MM.1S (cell line): ENCODE data around the gene IL17RB.

ENCODE experiments used
- DNase-seq: peaks from one replicate; pipeline ENCODE4 v3.0.0-alpha.2; 2015
- H2AFZ ChIP-seq: fragments of 300-600 bp; sonication (generic); 2 replicates; pipeline ENCODE4 v1.6.0; 2016; ENCODE audit warnings: antibody characterized with exemption, low read length
- H3F3A ChIP-seq: fragments of 300-600 bp; sonication (generic); 2 replicates; pipeline ENCODE4 v1.6.1; 2016; ENCODE audit warnings: mild to moderate bottlenecking, antibody characterized with exemption, low read length, moderate library complexity, mixed read lengths; ENCODE audit not compliant: insufficient read depth
- H3K27ac ChIP-seq: fragments of 300-600 bp; sonication (generic); 2 replicates; pipeline ENCODE4 v1.5.1; 2016; ENCODE audit warnings: mild to moderate bottlenecking, low read length
- H3K27me3 ChIP-seq: fragments of 300-600 bp; sonication (generic); replicated peaks from 2 replicates; pipeline ENCODE4 v1.6.0; 2016; ENCODE audit warnings: low read length; ENCODE audit not compliant: insufficient read depth
- H3K36me3 ChIP-seq: fragments of 300-600 bp; sonication (generic); replicated peaks from 2 replicates; pipeline ENCODE4 v1.6.1; 2016; ENCODE audit warnings: mild to moderate bottlenecking, low read length, mixed read lengths; ENCODE audit not compliant: insufficient read depth
- H3K4me1 ChIP-seq: fragments of 300-600 bp; sonication (generic); 2 replicates; pipeline ENCODE4 v1.6.1; 2016; ENCODE audit warnings: low read length, mixed read lengths
- H3K4me2 ChIP-seq: fragments of 300-600 bp; sonication (generic); 2 replicates; pipeline ENCODE4 v1.6.0; 2016; ENCODE audit warnings: low read depth, low read length
- H3K4me3 ChIP-seq: fragments of 300-600 bp; sonication (generic); 2 replicates; pipeline ENCODE4 v1.5.1; 2016; ENCODE audit warnings: low read length, mixed read lengths
- H3K79me2 ChIP-seq: fragments of 300-600 bp; sonication (generic); 2 replicates; pipeline ENCODE4 v1.6.1; 2016; ENCODE audit warnings: mixed run types, low read length, mixed read lengths
- H3K9ac ChIP-seq: fragments of 300-600 bp; sonication (generic); 2 replicates; pipeline ENCODE4 v1.6.1; 2016; ENCODE audit warnings: low read length, mixed read lengths
- H3K9me2 ChIP-seq: fragments of 300-600 bp; sonication (generic); replicated peaks from 2 replicates; pipeline ENCODE4 v1.6.1; 2016; ENCODE audit warnings: mild to moderate bottlenecking, low read length, mixed read lengths; ENCODE audit not compliant: insufficient read depth
- H3K9me3 ChIP-seq: fragments of 300-600 bp; sonication (generic); replicated peaks from 2 replicates; pipeline ENCODE4 v1.6.1; 2016; ENCODE audit warnings: mild to moderate bottlenecking, low read length, mixed read lengths; ENCODE audit not compliant: insufficient read depth
- H4K20me1 ChIP-seq: fragments of 300-600 bp; sonication (generic); 2 replicates; pipeline ENCODE4 v1.6.1; 2016; ENCODE audit warnings: mild to moderate bottlenecking, low read length, moderate library complexity, mixed read lengths; ENCODE audit not compliant: insufficient read depth
- EZH2 ChIP-seq: fragments of 300-600 bp; sonication (generic); optimal IDR thresholded peaks from 2 replicates; pipeline ENCODE3; 2017; ENCODE audit warnings: low read depth, mild to moderate bottlenecking, antibody characterized with exemption, low read length, mixed read lengths
- EZH2phosphoT487 ChIP-seq: fragments of 300-600 bp; sonication (generic); IDR thresholded peaks from 2 replicates; pipeline ENCODE4 v1.6.1; 2018; ENCODE audit warnings: antibody characterized with exemption, low read length
- TF ChIP-seq, protein P1 (sequence below): fragments of 300-600 bp; sonication (generic); IDR thresholded peaks from 2 replicates; pipeline ENCODE4 v1.5.1; 2016; ENCODE audit warnings: antibody characterized with exemption, low read length, mixed read lengths

IL17RB gene

DNA sequence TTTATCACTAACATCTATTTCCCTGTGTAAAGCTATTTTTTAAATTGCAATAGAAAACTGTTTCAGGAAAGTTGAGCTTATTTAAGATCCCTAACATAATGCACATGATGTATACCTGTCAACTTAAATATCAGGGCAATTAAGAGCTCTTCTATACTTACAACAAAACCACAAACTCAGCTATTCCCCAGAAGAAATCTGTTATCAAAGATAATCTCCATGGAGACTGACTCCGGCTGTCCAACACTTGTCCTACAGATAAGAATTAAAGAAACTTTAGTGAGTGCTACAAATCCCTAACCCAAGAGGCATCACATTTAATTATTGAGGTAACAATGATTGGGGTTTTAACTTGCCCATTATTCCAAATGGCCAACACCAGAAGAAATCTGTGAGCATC, 41.9 kb downstream of the IL17RB start:
- Histone ChIP-seq H3K27ac (peak overlapping the region; percentile 73; the same call in 1 of the 2 replicates), H3F3A (peaks cover 25% of the 10 kb centered on the region), H3K27me3 (no peaks in the 10 kb centered on the region), H3K9ac (no peak overlapping the region), H3K9me3 (no peaks in the 10 kb centered on the region), H3K4me1 (peaks cover 35% of the 10 kb centered on the region), H2AFZ (no peak overlapping the region), H4K20me1 (no peaks in the 10 kb centered on the region), H3K79me2 (peaks cover 52% of the 10 kb centered on the region), H3K36me3 (peaks cover 5% of the 10 kb centered on the region), H3K9me2 (no peaks in the 10 kb centered on the region), H3K4me2 (peak overlapping the region; percentile 33; the same call in 1 of the 2 replicates), H3K4me3 (no peak overlapping the region)
- TF ChIP-seq, protein P1, sequence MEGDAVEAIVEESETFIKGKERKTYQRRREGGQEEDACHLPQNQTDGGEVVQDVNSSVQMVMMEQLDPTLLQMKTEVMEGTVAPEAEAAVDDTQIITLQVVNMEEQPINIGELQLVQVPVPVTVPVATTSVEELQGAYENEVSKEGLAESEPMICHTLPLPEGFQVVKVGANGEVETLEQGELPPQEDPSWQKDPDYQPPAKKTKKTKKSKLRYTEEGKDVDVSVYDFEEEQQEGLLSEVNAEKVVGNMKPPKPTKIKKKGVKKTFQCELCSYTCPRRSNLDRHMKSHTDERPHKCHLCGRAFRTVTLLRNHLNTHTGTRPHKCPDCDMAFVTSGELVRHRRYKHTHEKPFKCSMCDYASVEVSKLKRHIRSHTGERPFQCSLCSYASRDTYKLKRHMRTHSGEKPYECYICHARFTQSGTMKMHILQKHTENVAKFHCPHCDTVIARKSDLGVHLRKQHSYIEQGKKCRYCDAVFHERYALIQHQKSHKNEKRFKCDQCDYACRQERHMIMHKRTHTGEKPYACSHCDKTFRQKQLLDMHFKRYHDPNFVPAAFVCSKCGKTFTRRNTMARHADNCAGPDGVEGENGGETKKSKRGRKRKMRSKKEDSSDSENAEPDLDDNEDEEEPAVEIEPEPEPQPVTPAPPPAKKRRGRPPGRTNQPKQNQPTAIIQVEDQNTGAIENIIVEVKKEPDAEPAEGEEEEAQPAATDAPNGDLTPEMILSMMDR: no peak
- TF ChIP-seq EZH2 (no peak), EZH2phosphoT487 (no peak)
- DNase-seq: no peak

DNA sequence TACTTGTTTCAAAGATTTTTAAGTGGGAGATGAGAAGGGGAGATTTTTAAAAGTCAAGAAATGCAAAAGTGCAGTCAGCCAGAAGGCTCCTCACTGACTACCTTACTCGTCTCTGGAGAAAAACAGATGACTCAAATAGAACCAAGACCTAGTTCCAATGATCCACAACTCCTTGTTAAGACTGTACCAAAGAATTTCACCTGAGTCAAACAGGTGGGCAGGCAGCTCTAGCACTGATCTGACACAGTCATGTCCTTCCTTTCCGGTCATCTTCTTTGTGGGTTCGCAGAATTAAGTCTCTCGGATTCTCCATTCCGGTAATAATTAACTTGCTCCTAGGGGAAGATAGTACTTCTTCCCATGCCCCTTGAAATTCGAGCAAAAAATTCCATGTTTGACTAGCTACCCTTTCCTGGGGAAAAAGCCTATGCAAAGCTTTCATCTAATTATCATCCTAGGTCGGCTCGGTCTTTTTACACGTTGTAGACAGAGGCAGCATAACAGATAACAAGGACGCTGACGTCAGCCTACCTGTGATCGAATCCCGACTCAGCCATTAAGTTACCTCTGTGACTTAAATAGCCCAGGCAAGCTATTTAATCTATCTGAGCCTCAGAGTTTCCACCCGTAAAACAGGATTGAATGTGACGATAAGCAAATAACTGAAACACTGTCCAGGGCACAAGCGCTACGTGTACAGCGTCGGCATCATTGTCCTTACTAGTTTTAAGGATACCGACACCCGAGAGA, 44.5 kb downstream of the IL17RB start:
- peaks cover 50% of the 10 kb centered on the region for H3K79me2 ChIP-seq
- H3K4me1 ChIP-seq: peaks cover 35% of the 10 kb centered on the region
- H3K36me3 ChIP-seq: peaks cover 4% of the 10 kb centered on the region
- H3K27me3 ChIP-seq: no peaks in the 10 kb centered on the region
- H3F3A ChIP-seq: peaks cover 23% of the 10 kb centered on the region
- peak overlapping the region; percentile 13; the same call in 1 of the 2 replicates for H2AFZ ChIP-seq
- H4K20me1 ChIP-seq: no peaks in the 10 kb centered on the region
- H3K9me3 ChIP-seq: no peaks in the 10 kb centered on the region
- TF ChIP-seq, protein P1: no peak
- TF ChIP-seq EZH2phosphoT487 (no peak), EZH2 (no peak)
- H3K9ac ChIP-seq: peak overlapping the region; percentile 99
- DNase-seq: peak; percentile 69
- peak overlapping the region; percentile 97 for H3K4me3 ChIP-seq
- H3K4me2 ChIP-seq: peak overlapping the region; percentile 82
- H3K9me2 ChIP-seq: no peaks in the 10 kb centered on the region
- H3K27ac ChIP-seq: peak overlapping the region; percentile 96

DNA sequence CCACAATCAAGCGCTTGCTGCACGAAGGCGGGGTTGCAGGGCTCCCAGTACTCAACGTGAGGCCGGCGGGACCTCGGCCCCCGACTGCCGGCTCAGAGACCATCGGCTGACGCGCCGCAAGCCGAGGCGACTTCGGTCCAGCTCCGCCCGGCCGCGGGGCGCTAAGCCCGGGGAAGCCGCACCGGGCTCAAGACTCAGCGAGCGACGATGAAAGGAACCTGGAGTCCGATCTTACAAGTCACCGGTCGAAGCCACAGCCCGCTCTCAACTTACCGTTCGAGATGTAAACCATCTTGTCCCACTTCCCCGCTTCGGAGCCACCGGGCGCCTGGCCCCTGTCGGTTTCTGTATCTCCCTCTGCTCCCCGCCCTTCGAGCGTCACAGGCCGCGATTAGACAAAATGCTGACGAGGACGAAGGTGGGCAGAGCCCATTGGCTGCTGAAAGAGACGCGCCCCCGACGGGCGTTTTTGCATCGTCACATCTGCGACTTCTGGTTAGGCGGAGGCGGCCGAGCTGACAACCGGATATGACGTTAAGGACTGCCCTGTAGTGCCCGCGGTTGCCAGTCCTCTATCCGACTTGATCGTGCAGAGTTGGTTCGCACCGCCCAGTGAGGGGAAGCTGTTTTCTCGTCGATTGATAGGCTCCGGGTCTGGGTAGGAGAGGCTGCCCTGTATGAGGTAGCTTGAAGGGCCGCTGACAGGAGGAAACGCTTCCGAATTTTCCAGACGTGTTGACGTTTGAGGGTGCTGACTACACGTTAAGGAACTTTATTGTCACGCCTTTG, 45.3 kb downstream of the IL17RB start, which contains the start of gene SELENOK:
SELENOK (minus strand) TSS at position 363 of the 789 bp plus-strand sequence.
- Histone ChIP-seq H4K20me1 (no peaks in the 10 kb centered on the region), H2AFZ (peak within 1 kb of the TSS; percentile 70), H3K27ac (peak within 1 kb of the TSS; percentile 96)

More for the DNA sequence above, 45.3 kb downstream of the IL17RB start, which contains the start of gene SELENOK:
- Histone ChIP-seq H3K79me2 (peaks cover 44% of the 10 kb centered on the region), H3F3A (peaks cover 23% of the 10 kb centered on the region), H3K4me2 (peak within 1 kb of the TSS; percentile 92), H3K9me2 (no peaks in the 10 kb centered on the region), H3K27me3 (no peaks in the 10 kb centered on the region), H3K9me3 (no peaks in the 10 kb centered on the region), H3K4me3 (peak within 1 kb of the TSS; percentile 97), H3K4me1 (peaks cover 31% of the 10 kb centered on the region), H3K9ac (peak within 1 kb of the TSS; percentile 99), H3K36me3 (peaks cover 3% of the 10 kb centered on the region; the same call in 1 of the 2 replicates)
- DNase-seq: peak; percentile 100
- TF ChIP-seq, protein P1: no peak
- TF ChIP-seq EZH2 (no peak), EZH2phosphoT487 (no peak)
